ENCODE data around the gene HHATL. TPM values are rescaled to one million over a fixed set of nuclear protein-coding genes. Genes with fewer than 3 reads are reported as not detected.

HHATL gene
- total and polyA plus RNA-seq, 4 donors, result 0.17 TPM; not detected in 3

DNA sequence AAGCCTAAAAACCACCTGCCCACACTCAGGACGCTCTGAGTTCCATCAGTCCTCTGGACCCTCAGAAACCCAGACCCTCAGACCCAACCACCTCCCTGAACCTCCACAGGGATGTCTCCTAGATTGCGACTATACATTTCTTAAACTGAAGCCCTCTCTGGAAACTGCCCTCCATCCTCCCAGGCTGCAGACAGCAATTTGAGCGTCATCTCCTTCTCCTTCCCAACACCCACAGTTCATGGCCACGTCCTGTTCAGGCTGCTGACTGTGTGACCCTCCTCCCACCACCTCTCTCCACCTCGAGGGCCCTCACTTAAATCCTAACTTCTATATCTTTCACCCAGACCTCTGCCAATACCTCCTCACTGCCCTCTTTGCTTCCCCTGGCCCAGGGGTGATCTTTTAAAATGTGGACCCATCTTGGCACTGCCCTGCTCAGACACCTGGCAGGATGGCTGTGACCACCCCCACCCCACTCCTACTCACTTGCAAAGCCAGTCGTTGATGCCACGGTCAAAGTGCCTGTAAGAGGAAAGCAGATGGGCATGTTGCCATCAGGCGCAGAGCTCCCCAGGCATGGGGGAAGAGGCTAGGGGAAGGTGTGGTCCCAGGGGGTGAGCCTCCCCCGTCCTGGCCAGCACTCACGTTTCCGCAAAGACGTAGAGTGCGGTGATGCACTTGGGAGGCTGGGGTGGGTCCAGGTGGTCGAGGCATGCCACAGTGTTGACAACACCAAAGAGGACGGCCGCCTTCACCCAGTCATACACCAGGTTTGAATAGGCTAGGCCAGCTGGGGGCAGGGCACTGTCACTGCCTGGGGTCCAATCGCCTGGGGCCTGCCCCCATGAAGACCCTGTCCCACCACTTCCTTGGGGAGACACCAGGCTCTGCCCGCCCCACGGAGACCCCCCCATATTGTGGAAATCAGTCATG lies 6.0 kb downstream of the HHATL start:
- no peak for TF ChIP-seq FOXA1 (IDR thresholded peaks at IDR 0.05)
- TF ChIP-seq GABPA (IDR thresholded peaks at IDR 0.05 in 1 of 2, conservative IDR thresholded peaks at IDR 0.05 in 1 of 2), result no peak
- no peak for TF ChIP-seq JUND (IDR thresholded peaks at IDR 0.05)
- no peak for TF ChIP-seq MAX (IDR thresholded peaks at IDR 0.05)
- TF ChIP-seq RAD21 (IDR thresholded peaks at IDR 0.05), result no peak
- no peak for TF ChIP-seq SP1 (IDR thresholded peaks at IDR 0.05)
- TF ChIP-seq RXRA (IDR thresholded peaks at IDR 0.05), result no peak
- TF ChIP-seq ATF3 (IDR thresholded peaks at IDR 0.05), result no peak
- TF ChIP-seq HNF4A (conservative IDR thresholded peaks at IDR 0.05), result no peak
- TF ChIP-seq TAF1 (conservative IDR thresholded peaks at IDR 0.05), result no peak
- TF ChIP-seq YY1 (IDR thresholded peaks at IDR 0.05), result no peak
- TF ChIP-seq HNF4G (IDR thresholded peaks at IDR 0.05), result no peak
- TF ChIP-seq FOXA2 (IDR thresholded peaks at IDR 0.05), result no peak
- Histone ChIP-seq H3K4me3 (ENCODE audit: low read depth in 1 of 3, low read length in 3 of 3) (no peak overlapping the region), H3K4me1 (ENCODE audit: control insufficient read depth in 4 of 4, insufficient read depth in 4 of 4, low read length in 3 of 4) (no peaks in the 10 kb centered on the region), H3K9ac (ENCODE audit: low read depth in 1 of 2, low read length in 2 of 2) (no peak overlapping the region), H3K36me3 (ENCODE audit: control insufficient read depth in 4 of 4, insufficient read depth in 3 of 4, low read depth in 1 of 4, low read length in 3 of 4) (no peaks in the 10 kb centered on the region), H3K27ac (ENCODE audit: low read depth in 1 of 2, low read length in 2 of 2) (no peak overlapping the region), H3K9me3 (ENCODE audit: control insufficient read depth in 4 of 4, low read length in 3 of 4) (no peaks in the 10 kb centered on the region), H3K27me3 (ENCODE audit: control insufficient read depth in 4 of 4, insufficient read depth in 4 of 4, low read length in 3 of 4) (no peaks in the 10 kb centered on the region)
- DNase-seq (ENCODE audit: low spot score), result no peak
- 74% methylated on average over 19 of the region's 19 CpGs for WGBS

DNA sequence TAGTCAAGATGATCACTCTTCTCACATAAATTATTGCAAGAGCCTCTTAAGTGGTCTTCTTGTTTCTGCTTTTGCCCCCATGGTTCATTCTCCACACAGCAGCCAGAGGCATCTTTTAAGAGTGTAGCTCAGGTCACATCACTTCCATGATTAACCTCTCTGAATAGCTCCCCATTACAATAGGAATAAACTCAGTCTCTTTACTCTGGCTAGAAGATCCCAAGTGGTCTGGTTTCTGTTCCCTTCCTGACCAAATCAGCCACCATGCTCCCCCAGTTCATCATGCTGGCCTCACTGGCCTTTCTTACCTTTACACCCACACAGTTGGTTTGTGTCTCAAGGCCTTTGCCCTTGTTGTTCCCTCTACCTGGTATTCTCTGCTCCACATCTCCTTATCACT lies 8.2 kb downstream of the HHATL start:
- Histone ChIP-seq H3K4me1 (ENCODE audit: control insufficient read depth in 4 of 4, insufficient read depth in 4 of 4, low read length in 3 of 4) (no peaks in the 10 kb centered on the region), H3K27ac (ENCODE audit: low read depth in 1 of 2, low read length in 2 of 2) (no peak overlapping the region), H3K9ac (ENCODE audit: low read depth in 1 of 2, low read length in 2 of 2) (no peak overlapping the region), H3K27me3 (ENCODE audit: control insufficient read depth in 4 of 4, insufficient read depth in 4 of 4, low read length in 3 of 4) (no peaks in the 10 kb centered on the region), H3K4me3 (ENCODE audit: low read depth in 1 of 3, low read length in 3 of 3) (no peak overlapping the region), H3K36me3 (ENCODE audit: control insufficient read depth in 4 of 4, insufficient read depth in 3 of 4, low read depth in 1 of 4, low read length in 3 of 4) (no peaks in the 10 kb centered on the region), H3K9me3 (ENCODE audit: control insufficient read depth in 4 of 4, low read length in 3 of 4) (no peaks in the 10 kb centered on the region)
- no peak for TF ChIP-seq ZBTB33 (IDR thresholded peaks at IDR 0.05)
- no peak for TF ChIP-seq ATF3 (IDR thresholded peaks at IDR 0.05)
- TF ChIP-seq MAX (IDR thresholded peaks at IDR 0.05), result no peak
- TF ChIP-seq SP1 (IDR thresholded peaks at IDR 0.05), result no peak
- TF ChIP-seq, protein P1, sequence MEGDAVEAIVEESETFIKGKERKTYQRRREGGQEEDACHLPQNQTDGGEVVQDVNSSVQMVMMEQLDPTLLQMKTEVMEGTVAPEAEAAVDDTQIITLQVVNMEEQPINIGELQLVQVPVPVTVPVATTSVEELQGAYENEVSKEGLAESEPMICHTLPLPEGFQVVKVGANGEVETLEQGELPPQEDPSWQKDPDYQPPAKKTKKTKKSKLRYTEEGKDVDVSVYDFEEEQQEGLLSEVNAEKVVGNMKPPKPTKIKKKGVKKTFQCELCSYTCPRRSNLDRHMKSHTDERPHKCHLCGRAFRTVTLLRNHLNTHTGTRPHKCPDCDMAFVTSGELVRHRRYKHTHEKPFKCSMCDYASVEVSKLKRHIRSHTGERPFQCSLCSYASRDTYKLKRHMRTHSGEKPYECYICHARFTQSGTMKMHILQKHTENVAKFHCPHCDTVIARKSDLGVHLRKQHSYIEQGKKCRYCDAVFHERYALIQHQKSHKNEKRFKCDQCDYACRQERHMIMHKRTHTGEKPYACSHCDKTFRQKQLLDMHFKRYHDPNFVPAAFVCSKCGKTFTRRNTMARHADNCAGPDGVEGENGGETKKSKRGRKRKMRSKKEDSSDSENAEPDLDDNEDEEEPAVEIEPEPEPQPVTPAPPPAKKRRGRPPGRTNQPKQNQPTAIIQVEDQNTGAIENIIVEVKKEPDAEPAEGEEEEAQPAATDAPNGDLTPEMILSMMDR (IDR thresholded peaks at IDR 0.05; ENCODE audit: low read depth, low read length, missing input control), result no peak
- no peak for TF ChIP-seq EGR1 (IDR thresholded peaks at IDR 0.05; ENCODE audit: low read depth in 2 of 2)
- TF ChIP-seq YY1 (IDR thresholded peaks at IDR 0.05), result no peak
- no peak for TF ChIP-seq GABPA (IDR thresholded peaks at IDR 0.05 in 1 of 2, conservative IDR thresholded peaks at IDR 0.05 in 1 of 2)
- TF ChIP-seq TAF1 (conservative IDR thresholded peaks at IDR 0.05), result no peak
- no peak for TF ChIP-seq RXRA (IDR thresholded peaks at IDR 0.05)
- TF ChIP-seq NR2F2 (IDR thresholded peaks at IDR 0.05), result no peak
- no peak for DNase-seq (ENCODE audit: low spot score)

Measured in liver (tissue), 9 donors.